ENCODE data around the gene NCEH1. TPM values are rescaled to one million over a fixed set of nuclear protein-coding genes. Genes with fewer than 3 reads are reported as not detected.

Gene NCEH1
- total RNA-seq, 4 donors from 2014 or later = 6.4 to 85.8 (median 12.1) TPM

- TF ChIP-seq CTCF (IDR thresholded peaks at IDR 0.05; ENCODE audit: low read depth) = no peak
Measured at GRCh38 chr3:172685331-172686214, 25.3 kb downstream of the NCEH1 start.

- TF ChIP-seq CTCF (IDR thresholded peaks at IDR 0.05; ENCODE audit: low read depth) = no peak
Measured at GRCh38 chr3:172680684-172681083, 30.2 kb downstream of the NCEH1 start.

- no peak for TF ChIP-seq CTCF (IDR thresholded peaks at IDR 0.05; ENCODE audit: low read depth)
Measured at GRCh38 chr3:172679599-172679998, 31.3 kb downstream of the NCEH1 start.

- TF ChIP-seq CTCF (IDR thresholded peaks at IDR 0.05; ENCODE audit: low read depth) = no peak
Measured at GRCh38 chr3:172678068-172678467, 32.8 kb downstream of the NCEH1 start.

GRCh38 chr3:172676196-172676922 lies 34.5 kb downstream of the NCEH1 start:
- no peak for TF ChIP-seq CTCF (IDR thresholded peaks at IDR 0.05; ENCODE audit: low read depth)

- no peak for TF ChIP-seq CTCF (IDR thresholded peaks at IDR 0.05; ENCODE audit: low read depth)
Measured at GRCh38 chr3:172675441-172676193, 35.2 kb downstream of the NCEH1 start.

Data from subcutaneous adipose tissue (tissue), 4 donors.